HCT116 (cell line): ENCODE results near the gene THADA. TPM values are rescaled to one million over a fixed set of nuclear protein-coding genes. Genes with fewer than 3 reads are reported as not detected.
A peak's percentile ranks its signal among the peaks of the same experiment; 100 is the strongest.

Source experiments
- ATAC-seq: fragments of 200-7000 bp; cut with Tn5 transposase; 2 replicates; pipeline ENCODE4 v1.9.1; 2020; ENCODE audit warnings: mild to moderate bottlenecking, moderate library complexity
- BruUV-seq: library from RNA; stranded (reverse); fragments of 400-500 nt; replicated peaks from 2 replicates; lab custom pipeline; 2021; lab: Mats Ljungman, UMichigan
- CTCF ChIA-PET: fragments of 300-600 bp; sonication (Branson Sonifier 250); formaldehyde crosslinking; loops from one replicate; lab custom pipeline; 2021; ENCODE audit warnings: antibody characterized with exemption; lab: Charles Lee
- POLR2A ChIA-PET: fragments of 300-600, 350-600 bp; sonication (Branson Sonifier 250); formaldehyde crosslinking; loops from one replicate; lab custom pipeline; 2021; ENCODE audit warnings: antibody characterized with exemption; lab: Charles Lee
- RAD21 ChIA-PET, 2 experiments: fragments of 300-600 bp; sonication (Branson Sonifier 250); formaldehyde crosslinking; loops; one replicate each; lab custom pipeline; 2023; ENCODE audit warnings: low total read pairs in 2 of 2; ENCODE audit not compliant: uncharacterized antibody in 2 of 2, unreplicated experiment in 2 of 2, low non-redundant PET in 1 of 2; lab: Charles Lee
- DNase-seq: peaks from one replicate; pipeline ENCODE4 v3.0.0-alpha.2; 2010; ENCODE audit warnings: low read depth, low spot score
- H2AFZ ChIP-seq: fragments of 200-600 bp; shearing (Covaris generic), sonication (generic); 2 replicates; pipeline ENCODE4 v1.6.1; 2017; ENCODE audit warnings: low read depth, mixed run types, mixed read lengths, antibody characterized with exemption, low read length; ENCODE audit not compliant: poor library complexity, severe bottlenecking
- H3K27ac ChIP-seq: 2 replicates; pipeline ENCODE4 v1.5.1; 2012; ENCODE audit warnings: low read depth, low read length
- H3K27me3 ChIP-seq: fragments of 200-600 bp; sonication (generic); 2 replicates; pipeline ENCODE4 v1.6.1; 2016; ENCODE audit warnings: mixed run types, low read length, mixed read lengths; ENCODE audit not compliant: insufficient read depth
- H3K36me3 ChIP-seq, 2 experiments: fragments of 200-500 bp in 1 of 2; fragments of 200-600 bp in 1 of 2; sonication (Bioruptor generic) in 1 of 2; sonication (generic) in 1 of 2; 2 replicates each; pipeline versions ENCODE4 v1.5.1 to v1.6.1; 2014 to 2016; ENCODE audit warnings: low read length in 2 of 2, inconsistent platforms in 1 of 2, mixed read lengths in 1 of 2, mixed run types in 1 of 2; ENCODE audit not compliant: insufficient read depth in 2 of 2, control insufficient read depth in 1 of 2
- H3K4me1 ChIP-seq, 2 experiments: fragments of 200-600 bp in 1 of 2; sonication (generic) in 1 of 2; 2 replicates each; pipeline versions ENCODE4 v1.5.1 to v1.6.1; 2012 to 2017; ENCODE audit warnings: low read length in 2 of 2, inconsistent platforms in 1 of 2, mild to moderate bottlenecking in 1 of 2, mixed read lengths in 1 of 2, mixed run types in 1 of 2, moderate library complexity in 1 of 2; ENCODE audit not compliant: insufficient read depth in 2 of 2, control insufficient read depth in 1 of 2
- H3K4me2 ChIP-seq: fragments of 200-600 bp; sonication (generic); 2 replicates; pipeline ENCODE4 v1.6.1; 2017; ENCODE audit warnings: mixed run types, low read length, mixed read lengths
- H3K4me3 ChIP-seq, 2 experiments: fragments of 200-600 bp in 1 of 2; sonication (generic) in 1 of 2; replicated peaks in 1 of 2; 2 replicates each; pipeline ENCODE4 v1.5.1; 2011 to 2016; ENCODE audit warnings: low read length in 2 of 2, control low read depth in 1 of 2, low read depth in 1 of 2, mild to moderate bottlenecking in 1 of 2, mixed read lengths in 1 of 2, mixed run types in 1 of 2
- H3K79me2 ChIP-seq: fragments of 200-600 bp; sonication (generic); 2 replicates; pipeline ENCODE4 v1.6.1; 2017; ENCODE audit warnings: mild to moderate bottlenecking, mixed run types, low read length, moderate library complexity, mixed read lengths; ENCODE audit not compliant: insufficient read depth
- H3K9ac ChIP-seq: fragments of 200-600 bp; sonication (generic); 2 replicates; pipeline ENCODE4 v1.6.1; 2016; ENCODE audit warnings: low read length, mixed read lengths
- H3K9me2 ChIP-seq: fragments of 200-600 bp; sonication (generic), shearing (Covaris generic); 2 replicates; pipeline ENCODE4 v1.6.1; 2017; ENCODE audit warnings: mixed run types, mild to moderate bottlenecking, moderate library complexity; ENCODE audit not compliant: insufficient read depth
- H3K9me3 ChIP-seq, 2 experiments: fragments of 200-500 bp in 1 of 2; fragments of 200-600 bp in 1 of 2; sonication (Bioruptor generic) in 1 of 2; sonication (generic) in 1 of 2; 2 replicates each; pipeline ENCODE4 v1.6.1; 2014 to 2017; ENCODE audit warnings: low read length in 2 of 2, mixed read lengths in 2 of 2, inconsistent platforms in 1 of 2, low read depth in 1 of 2, mild to moderate bottlenecking in 1 of 2, mixed run types in 1 of 2, moderate library complexity in 1 of 2; ENCODE audit not compliant: control insufficient read depth in 1 of 2, insufficient read depth in 1 of 2
- H4K20me1 ChIP-seq: fragments of 200-600 bp; sonication (generic), shearing (Covaris generic); 2 replicates; pipeline ENCODE4 v1.6.1; 2017; ENCODE audit warnings: mixed run types, mild to moderate bottlenecking, moderate library complexity; ENCODE audit not compliant: insufficient read depth
- CBX3 ChIP-seq: IDR thresholded peaks from 2 replicates; pipeline ENCODE4 v1.6.1; 2012; ENCODE audit warnings: low read depth
- CEBPB ChIP-seq: IDR thresholded peaks from 2 replicates; pipeline ENCODE4 v1.6.1; 2012; ENCODE audit warnings: low read depth
- ELF1 ChIP-seq: IDR thresholded peaks from 2 replicates; pipeline ENCODE4 v1.6.1; 2012; ENCODE audit warnings: low read depth, borderline replicate concordance
- EZH2 ChIP-seq: fragments of 200-600 bp; sonication (generic); IDR thresholded peaks from 2 replicates; pipeline ENCODE4 v1.6.1; 2017; ENCODE audit warnings: antibody characterized with exemption, mixed run types
- FOSL1 ChIP-seq: IDR thresholded peaks from 2 replicates; pipeline ENCODE4 v1.6.1; 2012; ENCODE audit warnings: low read depth
- JUND ChIP-seq: IDR thresholded peaks from 2 replicates; pipeline ENCODE4 v1.6.1; 2012
- POLR2A ChIP-seq: IDR thresholded peaks from 2 replicates; pipeline ENCODE4 v1.7.0; 2011; ENCODE audit warnings: borderline replicate concordance; ENCODE audit not compliant: insufficient read depth, insufficient read length; ENCODE audit errors: extremely low read depth
- SRF ChIP-seq: IDR thresholded peaks from 2 replicates; pipeline ENCODE4 v1.6.1; 2012; ENCODE audit warnings: low read depth
- intact Hi-C: fragments of 100-400 bp; cut with micrococcal nuclease; formaldehyde crosslinking; loops from 2 replicates; pipeline ENCODE4 v1.10.0; 2022
- total RNA-seq: library from RNA; stranded (reverse); gene quantifications from one replicate; pipeline ENCODE4 v1.2.1, GENCODE V29; 2021; ENCODE audit not compliant: unreplicated experiment
- TF ChIP-seq, protein P1 (sequence below): IDR thresholded peaks from 2 replicates; pipeline ENCODE4 v1.6.1; 2012

Gene THADA
- total RNA-seq, 1 experiment from 2014 or later = 30.7 TPM

DNA sequence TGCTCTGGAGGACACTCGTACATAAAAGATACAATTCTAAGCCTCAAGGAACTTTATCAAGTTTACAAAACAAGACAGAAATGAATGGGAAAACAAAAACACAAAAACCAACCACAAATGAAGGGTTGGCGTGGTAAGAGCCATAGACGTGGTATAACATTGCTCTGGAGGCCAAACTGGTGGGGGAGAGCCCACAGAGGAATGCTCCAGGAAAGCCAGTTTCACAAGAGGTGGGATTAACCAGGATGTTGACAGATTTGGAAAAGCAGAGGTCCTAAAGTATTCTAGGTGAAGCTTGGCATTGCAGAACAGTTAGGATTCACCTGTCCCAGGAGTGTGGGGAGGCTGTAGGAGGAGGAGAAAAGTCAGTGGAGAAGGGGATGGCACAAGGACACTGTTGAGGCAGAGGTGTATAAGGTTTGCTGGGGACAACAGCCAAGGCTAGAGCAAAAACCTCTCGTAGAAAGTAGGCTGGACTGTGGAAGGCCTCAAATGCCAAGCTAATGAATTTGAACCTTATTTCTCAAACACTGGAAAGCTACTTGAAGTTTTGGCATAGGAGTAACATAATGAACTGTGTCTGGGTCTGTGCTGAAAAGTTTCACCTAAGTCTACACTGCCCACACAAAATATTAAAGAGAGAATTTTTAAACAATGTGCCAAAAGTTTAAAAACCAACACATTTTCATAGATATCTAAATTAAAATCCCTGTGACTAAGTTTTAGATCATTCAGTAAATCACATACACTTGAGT is 135.1 kb downstream of the THADA start:
- Histone ChIP-seq H3K4me2 (0 out of 2 replicates have a peak overlapping the region, but pooled peaks have one; percentile 5), H4K20me1 (no peaks in the 10 kb centered on the region), H3K9ac (no peak overlapping the region), H3K4me3 (no peak overlapping the region), H3K36me3 (no peaks in the 10 kb centered on the region), H3K4me1 (peaks cover 75 to 83% of the 10 kb centered on the region in 2 experiments), H3K27ac (peak overlapping the region; percentile 6), H3K79me2 (no peaks in the 10 kb centered on the region), H3K27me3 (no peaks in the 10 kb centered on the region), H2AFZ (no peak overlapping the region), H3K9me3 (no peaks in the 10 kb centered on the region), H3K9me2 (no peaks in the 10 kb centered on the region)
- no peak for ATAC-seq
- intact Hi-C loops = no loop called here
- TF ChIP-seq POLR2A (no peak), JUND (no peak), CBX3 (no peak), EZH2 (no peak)
- TF ChIP-seq, protein P1, sequence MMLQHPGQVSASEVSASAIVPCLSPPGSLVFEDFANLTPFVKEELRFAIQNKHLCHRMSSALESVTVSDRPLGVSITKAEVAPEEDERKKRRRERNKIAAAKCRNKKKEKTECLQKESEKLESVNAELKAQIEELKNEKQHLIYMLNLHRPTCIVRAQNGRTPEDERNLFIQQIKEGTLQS = no peak
- RAD21 ChIA-PET = no interaction called here
- CTCF ChIA-PET = interaction anchor here (0.9 to 1.0 kb wide), 2 partner anchors 24 to 215 kb away, joined by 3 read pairs; no protein-coding TSS in a partner anchor
- BruUV-seq = no TSS peak
- no peak for DNase-seq
- POLR2A ChIA-PET = interaction anchor here (0.7 kb wide), 1 partner anchor 46 kb away, joined by 3 read pairs; no protein-coding TSS in a partner anchor

DNA sequence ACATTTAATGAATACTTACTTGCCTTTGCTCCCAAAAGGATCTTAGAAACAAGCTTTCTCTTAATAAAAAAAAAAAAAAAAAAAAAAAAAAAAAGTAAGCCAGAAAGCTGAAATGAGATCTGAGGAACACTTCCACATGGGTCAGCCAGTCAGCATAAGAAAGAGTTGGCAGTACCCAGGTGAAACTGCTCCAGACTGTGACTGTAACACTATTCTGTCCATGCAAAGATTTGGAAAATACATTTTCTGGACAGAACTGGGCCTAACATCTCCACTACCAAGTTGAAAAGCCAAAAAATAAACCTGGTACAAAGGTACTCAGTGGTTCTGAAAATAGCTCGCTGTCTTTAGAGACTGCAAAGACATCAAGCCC is 135.7 kb downstream of the THADA start:
- no peaks in the 10 kb centered on the region for H3K27me3 ChIP-seq
- no peak overlapping the region for H3K4me2 ChIP-seq
- no peak for ATAC-seq
- no peaks in the 10 kb centered on the region for H3K9me2 ChIP-seq
- no peak overlapping the region for H3K9ac ChIP-seq
- no peak overlapping the region for H3K27ac ChIP-seq
- intact Hi-C loops = no loop called here
- no peak overlapping the region for H3K4me3 ChIP-seq
- no peaks in the 10 kb centered on the region for H4K20me1 ChIP-seq
- H3K4me1 ChIP-seq = peaks cover 79 to 83% of the 10 kb centered on the region in 2 experiments
- H2AFZ ChIP-seq = no peak overlapping the region
- H3K9me3 ChIP-seq = no peaks in the 10 kb centered on the region
- H3K36me3 ChIP-seq = no peaks in the 10 kb centered on the region
- TF ChIP-seq, protein P1 = no peak
- TF ChIP-seq SRF (no peak), JUND (no peak), POLR2A (no peak), EZH2 (no peak), CBX3 (no peak), FOSL1 (no peak), ELF1 (no peak), CEBPB (no peak)
- TF ChIP-seq, all 23 proteins: peak for 0
- BruUV-seq = no TSS peak
- RAD21 ChIA-PET = no interaction called here
- DNase-seq = no peak
- POLR2A ChIA-PET = interaction anchor here (0.7 to 1.3 kb wide), 2 partner anchors 11 to 46 kb away, joined by 3 read pairs; no protein-coding TSS in a partner anchor
- H3K79me2 ChIP-seq = no peaks in the 10 kb centered on the region
- CTCF ChIA-PET = interaction anchor here (0.9 to 1.0 kb wide), 2 partner anchors 25 to 214 kb away, joined by 3 read pairs; no protein-coding TSS in a partner anchor
